T-helper 1 cell treated with Interleukin-12 subunit alpha and Interleukin-12 subunit beta and Interleukin-4 antibody, amounts not matched to agents 30 ng/mL and 1 ng/mL, for 36 hours (primary cell): ENCODE measurements around the gene SCAMP5. TPM values are rescaled to one million over a fixed set of nuclear protein-coding genes. Genes with fewer than 3 reads are reported as not detected.

Experiments used
- intact Hi-C: fragments of 100-400 bp; cut with micrococcal nuclease; formaldehyde crosslinking; loops from one replicate; pipeline ENCODE4 v1.15.1; 2024
- total RNA-seq: library from RNA; stranded (reverse); gene quantifications from 2 replicates; pipeline ENCODE4 v1.2.3, GENCODE V29; 2022

SCAMP5 gene
- total RNA-seq, 1 donor from 2014 or later = 1.4 TPM

DNA sequence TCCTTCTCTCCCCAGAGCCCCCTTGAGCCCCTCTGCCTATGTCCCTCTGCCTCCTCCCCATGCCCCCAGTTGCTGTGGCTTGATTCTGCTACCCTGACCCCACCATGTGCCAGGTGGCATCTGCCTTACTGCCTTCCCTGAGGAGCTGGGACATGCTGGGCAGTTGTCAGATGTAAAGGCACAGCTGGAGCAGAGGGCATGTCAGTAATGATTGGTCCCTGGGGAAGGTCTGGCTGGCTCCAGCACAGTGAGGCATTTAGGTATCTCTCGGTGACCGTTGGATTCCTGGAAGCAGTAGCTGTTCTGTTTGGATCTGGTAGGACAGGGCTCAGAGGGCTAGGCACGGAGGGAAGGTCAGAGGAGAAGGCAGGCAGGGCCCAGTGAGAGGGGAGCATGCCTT is 24.6 kb downstream of the SCAMP5 start:
- intact Hi-C loops = no loop called here

- intact Hi-C loops = no loop called here
Observed at GRCh38 chr15:75021341-75021740, 26.0 kb downstream of the SCAMP5 start.

- intact Hi-C loops = loop anchor here (1.0 to 2.0 kb wide), 9 partner anchors 27 to 430 kb away; partner anchors contain the start of genes COX5A, EDC3, MAN2C1 and RPP25
Observed at GRCh38 chr15:75022783-75023180, 27.4 kb downstream of the SCAMP5 start.

- intact Hi-C loops = loop anchor here (1.0 to 2.0 kb wide), 9 partner anchors 28 to 429 kb away; partner anchors contain the start of genes COX5A, EDC3, MAN2C1 and RPP25
Observed at GRCh38 chr15:75023181-75023871, 28.0 kb downstream of the SCAMP5 start, which contains the start of gene PPCDC. Gene PPCDC, plus strand, starts transcription at chr15:75023590. Its CDS starts 4,729 bp downstream, at chr15:75028319.

GRCh38 chr15:75023872-75024636 is 28.7 kb downstream of the SCAMP5 start:
- intact Hi-C loops = loop anchor here (1.0 to 2.0 kb wide), 9 partner anchors 29 to 428 kb away; partner anchors contain the start of genes COX5A, EDC3, MAN2C1 and RPP25

DNA sequence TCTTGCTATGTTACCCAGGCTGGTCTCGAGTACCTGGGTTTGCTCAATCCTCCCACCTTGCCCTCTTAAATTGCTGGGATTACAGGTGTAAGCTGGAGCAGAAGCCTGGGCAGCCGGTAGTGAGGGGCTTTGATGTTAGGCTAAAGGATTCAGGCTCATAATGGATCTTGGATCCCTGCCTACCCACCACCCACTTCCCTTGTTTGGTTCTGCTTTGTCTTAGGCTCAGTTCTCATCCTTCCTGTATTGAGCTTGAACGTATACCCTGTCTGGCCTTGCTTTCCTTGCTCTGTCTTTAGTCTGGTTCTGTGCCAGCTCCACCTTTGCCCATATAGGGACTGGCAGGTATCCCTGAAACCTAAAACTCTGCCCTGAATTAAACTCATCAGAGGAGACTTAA is 29.7 kb downstream of the SCAMP5 start:
- intact Hi-C loops = no loop called here

GRCh38 chr15:75025548-75026260 is 30.3 kb downstream of the SCAMP5 start:
- intact Hi-C loops = no loop called here

DNA sequence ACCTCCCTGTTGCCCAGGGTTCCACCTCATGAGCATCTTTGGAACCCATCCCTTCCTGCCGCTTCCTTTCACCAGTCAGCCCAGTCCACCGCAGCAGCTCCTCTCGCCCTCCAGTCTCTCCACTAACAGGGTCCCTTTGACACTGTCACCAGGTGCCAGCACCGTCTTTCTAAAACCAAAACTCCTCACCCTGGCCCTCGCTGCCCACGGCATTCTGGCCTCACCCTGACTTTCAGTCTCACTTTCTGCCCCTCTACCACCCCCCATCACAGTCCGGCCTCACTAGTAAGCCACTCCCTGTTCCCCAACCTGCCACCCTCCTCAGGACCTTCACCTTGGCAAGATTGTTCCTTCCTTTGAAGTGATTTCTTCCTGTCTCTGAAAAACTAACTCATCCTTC is 32.2 kb downstream of the SCAMP5 start:
- intact Hi-C loops = no loop called here

DNA sequence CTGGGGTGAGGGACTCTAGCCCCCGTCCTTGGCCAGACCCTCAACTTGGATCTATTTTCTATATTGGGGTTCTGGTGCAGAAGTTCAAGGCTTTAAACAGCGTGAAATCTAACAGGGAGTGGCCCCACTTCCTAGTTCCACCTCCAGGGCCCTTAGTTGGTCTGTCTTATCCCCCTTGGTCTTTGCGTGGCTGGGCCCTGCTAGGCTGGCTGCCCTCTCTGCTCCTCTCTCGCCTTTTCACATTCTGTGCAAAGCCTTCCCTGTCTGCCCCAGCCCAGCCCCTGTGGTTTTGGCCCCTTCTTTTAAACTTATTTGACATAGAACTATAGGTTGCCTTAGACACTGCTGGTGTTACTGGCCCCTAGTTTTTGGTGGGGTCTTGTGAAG is 33.6 kb downstream of the SCAMP5 start:
- intact Hi-C loops = loop anchor here (1.0 to 2.0 kb wide), 3 partner anchors 14 to 175 kb away; no protein-coding TSS in a partner anchor

- intact Hi-C loops = loop anchor here (1.0 to 2.0 kb wide), 3 partner anchors 13 to 175 kb away; no protein-coding TSS in a partner anchor
Observed at GRCh38 chr15:75029378-75030022, 34.1 kb downstream of the SCAMP5 start.

- intact Hi-C loops = no loop called here
Observed at GRCh38 chr15:75030023-75030413, 34.7 kb downstream of the SCAMP5 start.

- intact Hi-C loops = no loop called here
Observed at GRCh38 chr15:75030424-75030823, 35.1 kb downstream of the SCAMP5 start.

DNA sequence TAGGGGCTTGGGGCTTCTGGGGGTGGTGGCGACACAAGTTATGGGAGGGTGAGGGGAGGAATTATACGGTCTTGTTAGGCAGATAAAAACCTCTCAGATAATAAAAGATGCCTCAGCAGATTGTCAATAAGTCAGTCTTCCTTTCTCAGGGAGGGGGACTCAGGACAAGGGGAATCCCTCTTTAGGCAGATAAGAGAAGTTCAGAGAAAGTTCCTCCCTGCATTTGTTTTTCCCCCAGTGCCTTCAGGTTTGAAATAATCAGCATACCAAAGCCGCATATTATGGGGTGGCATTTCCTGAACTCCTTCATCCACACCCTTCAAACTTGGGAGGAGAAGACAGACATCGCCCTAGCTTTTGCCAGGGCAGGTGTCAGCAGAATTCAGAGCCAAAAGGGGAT is 36.5 kb downstream of the SCAMP5 start:
- intact Hi-C loops = no loop called here

DNA sequence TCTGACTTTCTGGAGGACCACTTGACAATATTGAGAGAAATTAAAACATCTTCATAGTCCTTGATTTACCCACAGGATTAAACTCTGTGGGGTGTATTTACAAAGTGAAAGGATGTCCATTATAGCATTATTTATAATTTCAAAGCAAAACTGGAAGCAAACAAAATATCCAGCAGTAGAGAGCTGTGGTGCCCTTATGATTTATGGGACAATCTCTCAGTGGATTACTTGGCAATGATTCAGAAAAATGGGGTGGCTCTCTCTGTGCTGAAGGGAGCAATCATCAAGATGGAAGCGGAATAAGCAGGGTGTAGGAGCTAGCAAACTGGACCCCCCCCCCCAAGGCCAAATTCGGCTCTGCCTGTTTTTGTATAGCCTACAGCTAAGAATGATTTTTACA is 37.0 kb downstream of the SCAMP5 start:
- intact Hi-C loops = no loop called here

- intact Hi-C loops = no loop called here
Observed at GRCh38 chr15:75033809-75034208, 38.4 kb downstream of the SCAMP5 start.

DNA sequence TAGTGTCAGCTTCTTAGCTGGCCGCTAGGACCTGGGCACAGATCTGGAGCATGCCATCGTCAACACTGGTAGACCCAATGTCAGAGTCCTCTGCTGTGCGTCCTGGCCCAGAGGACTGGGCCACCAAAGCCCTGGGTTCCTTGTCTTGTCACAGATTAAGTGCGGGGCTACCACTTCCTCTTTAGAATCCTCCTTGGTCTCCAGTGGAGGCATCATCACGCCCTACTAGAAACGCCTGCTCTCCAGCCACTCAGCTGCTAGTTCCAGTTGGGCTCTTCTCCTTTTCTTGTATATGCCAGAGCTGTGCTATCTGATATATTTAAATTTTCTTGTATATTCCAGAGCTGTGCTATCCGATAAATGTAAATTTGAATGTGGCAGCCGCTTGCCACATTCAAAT is 39.3 kb downstream of the SCAMP5 start:
- intact Hi-C loops = no loop called here

DNA sequence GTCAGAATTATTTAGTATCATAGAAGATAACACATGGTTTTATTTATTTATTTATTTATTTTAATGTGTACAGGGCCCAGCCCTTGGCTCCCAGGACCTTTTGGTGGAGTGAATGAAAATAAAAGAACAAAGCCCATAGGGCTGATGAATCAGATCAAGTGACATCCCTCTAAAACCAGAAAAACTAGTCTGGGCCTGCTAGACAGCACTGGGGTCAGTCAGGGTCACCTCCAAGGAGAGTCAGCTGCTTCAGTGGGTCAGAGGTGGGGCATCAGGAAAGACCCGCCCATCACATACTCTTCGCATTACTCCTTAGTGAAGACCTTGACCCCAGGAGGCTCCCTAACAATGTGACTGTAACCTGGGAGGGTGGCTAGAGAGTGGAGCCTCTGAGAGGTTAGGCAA is 40.9 kb downstream of the SCAMP5 start:
- intact Hi-C loops = no loop called here

- intact Hi-C loops = no loop called here
Observed at GRCh38 chr15:75037685-75038084, 42.3 kb downstream of the SCAMP5 start.

GRCh38 chr15:75038231-75038630 is 42.9 kb downstream of the SCAMP5 start:
- intact Hi-C loops = no loop called here

GRCh38 chr15:75042730-75043508 is 47.6 kb downstream of the SCAMP5 start:
- intact Hi-C loops = loop anchor here (1.0 to 2.0 kb wide), 4 partner anchors 14 to 161 kb away; no protein-coding TSS in a partner anchor
